GM19238 (cell line): ENCODE results near the gene EPHB2.

ENCODE experiments used
- DNase-seq: peaks from one replicate; pipeline ENCODE4 v3.0.0; 2011; ENCODE audit warnings: low spot score; ENCODE audit not compliant: insufficient read length

Gene EPHB2

DNA sequence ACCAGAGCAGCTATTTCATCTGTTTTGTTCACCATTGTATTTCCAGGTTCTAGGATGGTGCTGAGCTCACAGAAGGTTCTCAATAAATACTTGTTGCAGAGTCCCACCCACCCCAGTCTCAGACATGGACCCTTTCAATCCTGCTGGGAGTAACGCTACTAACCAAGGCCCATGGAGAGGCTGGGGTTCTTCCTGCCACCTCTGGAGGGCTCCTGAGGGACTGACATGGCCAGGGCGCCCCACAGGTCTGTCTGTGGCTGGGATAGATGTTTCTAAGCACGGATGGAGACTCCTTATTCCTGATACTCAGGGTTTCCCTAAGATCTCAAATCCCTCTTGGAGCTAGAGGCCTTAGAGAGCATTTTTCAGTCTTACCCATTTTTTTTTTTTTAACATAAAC is 87.4 kb downstream of the EPHB2 start:
- no peak for DNase-seq

DNA sequence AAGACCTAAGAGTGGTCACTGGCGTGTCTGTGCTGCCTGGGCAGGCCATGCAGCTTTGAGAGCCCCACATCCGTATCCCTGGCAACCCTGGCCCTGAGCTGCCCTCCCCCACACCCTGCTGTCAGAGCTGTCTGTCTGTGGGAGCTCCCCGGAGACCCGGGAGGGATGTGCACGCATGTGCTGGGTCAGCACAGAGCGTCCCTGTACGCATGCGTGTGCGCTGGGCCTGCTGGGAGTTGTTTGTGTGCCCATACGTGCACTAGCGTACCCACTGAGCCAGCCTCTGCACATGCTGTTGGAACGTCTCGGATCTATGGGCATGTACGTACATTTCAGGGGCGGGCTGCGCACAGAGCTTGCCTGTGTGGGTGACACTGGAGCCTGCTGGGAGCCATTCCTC is 89.3 kb downstream of the EPHB2 start:
- DNase-seq, result no peak

DNA sequence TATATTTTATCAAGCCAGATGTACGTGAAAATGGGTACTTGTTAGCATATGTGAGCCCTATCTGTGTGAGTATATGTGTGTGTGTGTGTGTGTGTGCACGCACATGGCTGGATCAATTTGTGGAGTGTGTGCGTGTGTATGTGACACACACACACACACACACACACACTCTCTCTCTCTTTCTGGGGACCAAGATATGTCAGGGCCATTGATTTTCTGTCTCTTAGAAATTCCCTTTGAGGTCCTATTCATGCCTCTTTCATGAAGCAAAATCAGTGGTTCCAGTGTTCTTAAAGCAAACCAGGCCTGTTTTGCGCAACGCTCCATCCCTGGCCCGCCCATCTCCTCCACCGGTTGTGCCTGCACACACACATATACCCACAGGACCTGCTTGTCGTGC is 90.0 kb downstream of the EPHB2 start:
- no peak for DNase-seq

DNA sequence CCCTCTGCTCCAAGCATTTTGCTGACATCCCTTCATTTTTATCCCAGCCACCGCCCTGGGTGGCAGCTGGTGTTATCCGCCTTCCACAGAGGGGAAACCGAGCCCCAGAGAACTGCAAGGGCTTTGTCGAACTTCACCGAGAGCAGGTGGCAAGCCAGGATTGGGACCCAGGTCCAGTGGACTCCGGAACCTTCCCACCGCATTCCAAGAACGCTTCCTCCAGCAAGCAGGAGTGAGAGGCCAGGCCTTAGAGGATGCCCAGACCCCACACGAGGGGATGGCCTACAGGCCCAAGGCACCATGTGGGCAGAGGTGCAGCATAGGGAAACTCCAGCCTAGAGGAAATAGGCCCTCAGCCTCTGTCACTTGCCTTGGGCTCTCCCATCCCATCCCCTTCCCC is 90.7 kb downstream of the EPHB2 start:
- no peak for DNase-seq

DNA sequence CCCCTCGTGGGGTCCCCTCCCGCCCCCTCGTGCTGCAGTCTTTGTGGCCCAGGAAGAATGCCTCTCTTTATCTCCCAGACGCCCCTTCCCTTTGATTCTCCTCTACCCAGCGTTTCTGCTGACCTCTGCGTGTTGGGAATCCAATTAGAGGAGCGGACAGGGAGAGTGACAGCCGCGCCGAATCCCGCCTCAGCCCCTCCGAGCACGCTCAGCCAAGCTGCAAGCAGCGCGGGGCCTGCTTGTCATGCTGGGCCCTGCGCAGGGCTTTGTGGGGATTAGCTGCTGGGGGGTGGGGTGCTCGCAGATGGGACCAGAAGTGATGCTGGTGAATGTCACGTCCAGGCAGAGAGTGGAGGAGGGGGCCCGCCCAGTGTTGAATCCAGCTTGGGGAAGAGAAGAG is 91.1 kb downstream of the EPHB2 start:
- no peak for DNase-seq

DNA sequence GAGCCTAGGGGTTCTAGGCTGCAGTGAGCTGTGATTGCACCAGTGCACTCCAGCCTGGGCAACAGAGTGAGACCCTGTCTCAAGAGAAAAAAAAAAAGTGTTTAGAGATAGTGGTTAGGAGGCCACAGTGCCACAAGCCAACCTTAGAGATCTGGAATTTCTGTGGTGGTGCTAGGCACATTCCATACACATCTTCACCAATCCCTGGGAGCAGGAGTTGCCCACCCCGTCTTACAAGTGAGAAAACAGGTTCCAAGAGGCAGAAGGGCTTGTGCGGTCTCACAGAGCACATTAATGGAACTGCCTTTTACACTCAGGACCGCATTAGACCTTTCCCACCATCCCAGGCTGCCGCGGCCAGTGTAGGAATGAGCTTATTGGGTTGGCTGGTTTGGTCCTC is 93.2 kb downstream of the EPHB2 start:
- no peak for DNase-seq

DNA sequence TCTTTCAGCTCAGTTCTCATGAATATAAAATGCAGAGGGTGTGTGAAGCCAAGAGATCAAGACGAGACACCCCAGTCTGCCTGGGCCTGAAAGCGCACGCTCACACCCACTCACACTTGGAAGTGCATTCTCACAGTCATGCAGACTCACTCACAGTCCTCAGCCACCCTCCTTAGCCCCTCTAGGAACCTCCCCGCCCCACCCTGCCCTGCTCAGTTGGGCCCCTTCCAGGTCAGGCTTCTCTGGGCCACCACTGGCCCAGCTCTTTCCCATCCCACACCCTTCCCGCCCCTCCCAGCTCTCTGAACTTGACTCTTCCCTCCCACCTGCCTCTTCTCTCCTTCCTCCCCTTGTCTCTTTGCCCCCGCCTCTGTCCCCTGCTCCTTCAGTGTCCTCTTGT is 93.8 kb downstream of the EPHB2 start:
- no peak for DNase-seq

DNA sequence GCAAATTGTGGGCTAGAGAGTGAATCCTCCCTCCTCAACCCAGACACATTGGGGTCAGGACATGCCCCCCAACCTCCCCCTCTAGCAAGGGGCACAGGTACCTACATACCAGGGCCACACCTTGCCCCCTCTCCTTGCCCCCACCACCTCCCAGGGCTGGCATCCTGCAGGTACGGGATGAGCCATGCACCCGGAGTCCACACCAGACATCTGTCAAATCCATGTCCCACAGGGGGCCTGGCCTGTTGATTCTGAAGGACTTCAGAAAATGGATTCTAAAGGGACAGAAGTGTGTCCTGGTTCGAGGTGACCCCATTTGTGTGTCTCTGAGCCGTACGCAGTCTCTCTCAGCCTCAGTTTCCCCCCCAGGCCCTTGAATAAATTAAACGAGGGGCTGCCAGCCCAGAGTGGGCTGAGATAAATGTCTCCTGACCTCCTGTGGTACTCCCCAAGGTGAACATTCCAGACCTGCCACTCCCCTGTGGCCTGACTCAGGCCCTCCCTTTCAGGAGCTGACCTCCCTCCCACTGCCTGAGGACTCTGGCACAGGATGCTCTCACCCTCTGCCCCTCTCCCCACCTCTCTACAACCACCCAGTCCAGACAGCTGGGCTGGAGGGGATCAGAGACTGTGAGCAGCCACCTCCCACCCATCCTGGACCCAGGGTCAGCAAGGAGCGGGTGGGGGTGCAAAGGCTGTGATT is 94.5 kb downstream of the EPHB2 start:
- no peak for DNase-seq

DNA sequence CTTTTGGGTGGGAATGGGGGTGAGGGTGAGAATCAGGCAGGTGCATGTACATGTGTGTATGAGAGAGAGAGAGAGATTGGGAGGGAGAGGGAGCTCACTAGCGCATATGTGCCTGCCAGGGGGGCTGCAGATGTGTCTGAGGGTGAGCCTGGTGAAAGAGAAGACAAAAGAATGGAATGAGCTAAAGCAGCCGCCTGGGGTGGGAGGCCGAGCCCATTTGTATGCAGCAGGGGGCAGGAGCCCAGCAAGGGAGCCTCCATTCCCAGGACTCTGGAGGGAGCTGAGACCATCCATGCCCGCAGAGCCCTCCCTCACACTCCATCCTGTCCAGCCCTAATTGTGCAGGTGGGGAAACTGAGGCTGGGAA is 95.0 kb downstream of the EPHB2 start:
- DNase-seq, result no peak

DNA sequence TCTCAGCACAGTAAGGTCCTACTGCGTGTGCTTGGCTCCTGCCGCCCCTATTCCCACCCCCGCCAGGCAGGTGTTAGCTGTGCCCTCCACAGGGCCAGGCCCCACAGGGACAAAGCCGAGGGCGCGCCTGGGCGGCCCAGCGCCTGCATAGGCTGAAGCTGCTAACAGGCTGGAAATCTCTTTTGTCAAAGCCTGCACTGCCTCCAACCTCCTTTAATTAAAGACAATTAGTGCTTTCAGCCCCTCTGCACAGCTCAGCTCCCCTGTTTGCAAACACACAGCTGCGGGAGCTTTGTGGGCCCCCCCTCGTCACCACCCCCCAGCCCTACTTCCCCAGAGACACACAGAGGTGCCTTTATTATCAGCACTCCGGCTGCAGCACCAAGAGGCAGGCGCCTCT is 95.9 kb downstream of the EPHB2 start:
- DNase-seq, result no peak

DNA sequence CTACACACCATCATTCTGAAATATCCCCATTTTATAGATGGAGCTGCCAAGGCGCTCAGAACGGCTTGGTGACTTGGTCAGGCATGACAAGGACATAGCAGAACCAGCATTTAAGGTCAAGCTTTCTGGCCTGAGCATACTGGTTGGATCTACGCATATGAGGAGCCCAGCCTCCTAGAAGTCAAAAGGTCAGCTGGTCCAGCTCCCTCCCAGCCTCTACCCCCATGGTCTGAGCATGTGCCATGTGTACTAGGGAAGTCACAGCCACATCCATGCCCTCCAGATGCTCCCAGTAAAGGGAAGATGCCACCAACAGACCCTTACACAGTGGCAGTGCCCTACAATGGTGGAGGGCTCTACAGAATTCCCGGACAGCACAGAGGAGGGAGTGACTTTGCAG is 96.7 kb downstream of the EPHB2 start:
- DNase-seq, result no peak

DNA sequence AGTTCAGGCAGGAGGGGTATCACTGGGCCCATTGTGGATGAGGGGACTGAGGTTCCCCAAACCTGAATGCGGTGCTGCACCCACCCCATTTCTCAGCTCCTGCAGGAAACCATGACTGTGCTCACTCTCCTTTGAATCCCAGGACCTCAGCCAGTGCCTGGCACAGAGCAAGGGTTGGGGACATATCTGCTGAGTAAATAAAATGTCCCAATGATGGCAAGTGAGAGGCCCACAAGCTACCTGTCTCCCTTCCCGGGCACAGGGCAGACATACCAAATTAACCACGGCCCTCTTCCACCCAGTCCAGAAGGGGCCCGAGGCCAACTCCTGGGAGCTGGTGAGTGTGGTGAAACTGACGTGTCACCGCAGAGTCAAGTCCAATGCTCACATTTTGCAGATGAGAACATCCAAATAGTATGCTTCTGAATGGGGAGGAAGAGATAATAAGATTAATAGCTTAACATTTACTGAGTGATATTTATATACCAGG is 97.6 kb downstream of the EPHB2 start:
- DNase-seq, result no peak

DNA sequence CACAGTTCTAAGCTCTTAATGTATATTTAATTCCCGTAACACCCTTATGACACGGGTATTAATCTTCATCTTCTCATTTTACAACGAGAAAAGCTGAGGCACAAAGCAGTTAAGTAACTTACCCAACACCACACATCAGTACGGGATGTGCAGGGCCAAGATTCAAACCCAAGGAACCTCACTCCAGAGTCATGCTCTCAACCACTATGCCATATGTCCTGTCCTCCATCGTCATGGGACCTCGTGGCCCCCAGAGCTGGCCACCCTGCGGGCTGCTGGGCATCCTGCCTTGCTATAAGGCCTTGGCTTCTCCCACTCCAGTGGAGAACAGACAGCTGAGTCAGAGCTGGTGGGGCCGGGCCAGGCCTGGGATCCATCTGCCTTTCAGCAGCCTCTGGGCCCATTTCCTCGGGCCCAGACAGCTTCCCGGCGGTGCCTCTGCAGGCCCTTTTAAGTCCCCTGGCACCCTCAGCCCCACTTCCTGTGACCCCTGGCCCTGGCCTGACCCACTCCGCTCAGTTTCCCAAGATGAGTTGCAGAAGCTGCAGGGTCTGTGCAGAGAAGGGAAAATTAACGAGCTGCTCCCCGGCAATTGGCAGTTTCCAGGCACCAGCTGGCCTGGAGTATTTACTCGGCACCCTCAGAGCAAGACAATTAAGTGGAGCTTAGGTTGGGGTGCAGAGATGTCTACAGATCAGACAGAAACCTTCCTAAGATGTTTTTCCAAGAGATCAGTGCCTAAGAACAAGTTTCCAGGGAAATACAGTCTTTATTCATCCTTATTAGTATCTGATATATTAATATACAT is 98.2 kb downstream of the EPHB2 start:
- DNase-seq, result no peak

DNA sequence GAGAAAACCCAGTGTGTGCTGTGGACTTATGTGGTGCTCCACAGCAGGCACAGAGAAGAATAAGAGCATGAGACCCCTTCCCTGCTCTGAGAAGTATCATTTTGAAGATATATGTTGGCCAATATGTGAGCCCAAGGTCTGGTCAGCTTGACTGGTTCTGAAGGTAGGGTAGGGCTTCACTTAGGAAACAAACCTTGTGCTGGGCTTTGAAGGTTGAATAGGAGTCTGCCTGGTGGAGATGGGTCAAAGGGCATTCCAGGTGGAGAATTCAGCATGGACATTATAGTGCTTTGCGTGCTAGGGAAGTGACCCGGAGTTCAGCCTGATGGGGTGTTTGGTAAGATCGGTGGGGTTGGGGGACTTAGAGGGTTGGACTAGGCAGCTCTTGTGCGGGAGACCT is 99.1 kb downstream of the EPHB2 start:
- no peak for DNase-seq

DNA sequence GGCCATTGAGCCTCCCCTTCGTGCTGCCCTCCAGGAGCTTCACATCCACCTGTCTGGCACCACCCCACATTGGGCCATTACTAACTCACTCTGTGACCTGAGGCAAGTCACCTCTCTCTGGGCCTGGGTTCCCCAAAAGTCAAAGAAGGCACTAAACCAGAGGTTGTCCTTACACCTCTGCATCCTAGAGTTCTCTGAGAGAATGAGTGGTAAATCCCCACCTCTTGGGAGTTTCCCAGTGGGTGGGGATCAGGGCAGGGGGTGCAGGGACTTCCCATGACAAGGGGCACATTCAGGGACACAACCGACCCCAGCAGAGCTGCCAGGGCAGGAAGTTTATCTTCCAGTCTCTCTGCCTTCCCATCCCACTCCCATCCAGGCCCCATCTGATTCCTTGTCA is 99.7 kb downstream of the EPHB2 start:
- DNase-seq, result no peak

DNA sequence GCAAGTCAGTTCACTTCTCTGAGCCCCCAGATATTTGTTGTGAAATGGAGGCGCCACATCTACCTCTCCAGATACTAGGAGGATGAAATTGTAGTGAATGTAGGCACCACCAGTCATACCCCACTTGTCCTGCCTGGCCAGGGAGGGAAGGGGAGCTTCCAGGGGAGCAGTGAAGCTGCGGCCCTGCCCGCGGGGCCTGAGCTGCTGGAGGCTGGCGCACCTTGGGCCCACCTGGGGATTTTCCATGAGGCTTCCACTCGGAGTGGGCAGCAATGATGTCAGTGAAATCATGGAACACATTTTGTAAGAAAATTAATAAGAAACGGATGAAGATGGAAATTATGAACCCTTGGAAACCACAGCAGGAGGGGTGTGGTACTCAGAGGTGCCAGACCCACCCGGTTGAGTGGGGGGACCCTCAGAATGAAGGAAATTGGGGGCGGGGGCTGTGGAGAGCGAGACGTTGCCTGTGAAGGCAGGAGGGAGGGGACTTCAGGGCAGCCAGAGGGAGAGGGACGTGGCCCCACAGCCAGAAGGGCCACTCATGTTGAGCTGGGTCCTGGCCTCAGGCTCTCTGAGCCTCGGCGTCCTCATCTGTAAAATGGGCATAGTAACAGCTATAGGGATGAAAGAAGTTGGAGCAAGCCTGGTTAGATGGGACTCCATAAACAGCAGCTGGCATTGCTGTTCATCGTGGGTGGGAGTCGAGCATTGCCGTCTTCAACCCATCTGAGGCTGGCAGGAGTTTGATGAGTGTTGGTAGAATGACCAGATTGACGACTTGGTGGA is 101.6 kb downstream of the EPHB2 start:
- no peak for DNase-seq

DNA sequence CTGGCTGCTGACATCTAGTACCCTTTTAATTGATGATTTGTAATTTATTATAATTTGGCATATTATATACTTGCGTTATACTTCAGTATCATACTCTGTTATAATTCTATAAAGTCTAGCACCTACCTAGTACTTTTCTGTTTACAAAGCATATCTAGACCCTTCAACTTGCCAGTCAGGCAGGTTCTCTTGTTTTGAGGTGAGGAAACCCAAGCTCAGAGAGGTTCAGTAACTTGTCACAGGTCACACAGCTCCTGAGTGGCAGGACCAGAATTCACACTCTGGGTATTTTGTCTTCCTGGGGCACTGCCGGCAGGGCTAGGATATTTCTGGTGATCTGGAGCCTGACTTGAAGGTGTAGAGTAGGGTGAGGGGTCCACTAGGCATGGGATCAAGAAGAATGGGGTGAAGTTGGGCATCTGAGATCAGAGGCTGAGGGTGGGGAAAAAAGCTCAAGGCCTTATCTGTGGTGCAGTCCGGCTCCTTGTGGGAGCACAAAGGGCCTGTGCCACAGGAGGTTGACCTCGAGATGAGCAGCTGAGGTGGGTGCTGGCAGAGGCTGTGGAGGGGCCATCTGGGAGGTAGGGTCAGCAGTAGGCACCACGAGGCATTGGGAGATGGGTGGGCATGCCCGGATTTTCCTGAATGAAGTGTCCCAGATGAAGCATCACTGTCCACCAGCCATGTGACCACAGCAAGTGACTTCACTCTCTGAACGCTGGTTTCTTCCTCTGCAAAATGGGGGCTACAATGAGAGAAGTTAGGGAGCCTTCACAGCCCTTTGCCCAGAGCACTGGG is 102.6 kb downstream of the EPHB2 start:
- no peak for DNase-seq

DNA sequence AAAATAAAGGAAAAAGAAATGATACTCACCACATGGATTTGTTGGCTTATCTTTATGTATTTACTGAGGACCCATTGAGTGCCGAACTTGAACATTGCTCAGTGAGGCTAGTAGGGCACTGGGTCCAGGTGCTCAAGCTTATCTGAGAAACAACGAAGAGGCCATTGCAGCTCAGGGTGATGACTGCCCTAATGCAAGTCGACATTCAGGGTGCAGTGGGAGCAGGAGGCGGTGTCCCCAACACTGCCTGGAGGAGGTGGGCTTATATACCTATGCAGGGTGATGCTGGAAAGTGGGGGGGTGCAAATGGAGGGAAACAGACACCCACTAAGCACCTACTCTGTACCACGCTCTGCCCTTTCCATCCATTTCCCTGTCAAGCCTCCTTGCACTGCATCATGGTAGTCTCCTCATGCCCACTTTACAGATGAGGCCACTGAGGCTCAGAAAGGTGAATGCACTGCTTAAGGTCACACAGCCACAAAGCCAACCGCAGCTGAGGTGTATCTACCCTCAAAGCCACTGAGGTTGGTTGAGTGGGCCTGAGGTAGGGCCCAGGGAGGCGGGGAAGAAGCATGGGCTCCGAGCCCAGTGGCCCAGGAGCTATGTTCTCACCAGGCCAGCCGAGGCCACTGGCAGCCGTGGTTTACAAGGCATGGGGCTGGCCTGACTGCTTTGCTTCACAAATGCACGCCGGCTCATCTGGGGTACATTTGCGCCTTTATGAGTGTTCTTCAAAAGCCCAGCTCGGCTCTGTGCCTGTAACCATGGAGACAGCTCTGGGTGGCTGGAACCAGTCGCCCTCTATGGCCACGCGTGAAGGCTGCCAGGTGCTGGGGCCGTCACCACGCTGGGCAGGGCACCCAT is 103.8 kb downstream of the EPHB2 start:
- DNase-seq, result no peak

DNA sequence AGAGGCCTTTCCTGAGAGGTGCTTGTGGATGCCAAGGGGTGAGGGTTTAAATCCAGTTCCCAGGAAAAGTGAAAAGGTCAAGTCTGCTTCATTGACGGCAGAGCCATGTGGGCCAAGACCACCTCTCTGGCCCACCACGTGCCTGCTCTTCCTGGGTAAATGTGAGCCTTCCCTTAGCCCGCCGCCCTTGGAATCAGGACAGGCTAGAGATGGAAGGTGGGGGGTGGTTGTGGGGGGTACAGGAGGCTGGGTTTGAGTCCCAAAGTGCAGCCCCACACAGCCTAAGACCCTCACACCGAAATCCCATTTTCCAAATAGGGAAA is 104.4 kb downstream of the EPHB2 start:
- no peak for DNase-seq

DNA sequence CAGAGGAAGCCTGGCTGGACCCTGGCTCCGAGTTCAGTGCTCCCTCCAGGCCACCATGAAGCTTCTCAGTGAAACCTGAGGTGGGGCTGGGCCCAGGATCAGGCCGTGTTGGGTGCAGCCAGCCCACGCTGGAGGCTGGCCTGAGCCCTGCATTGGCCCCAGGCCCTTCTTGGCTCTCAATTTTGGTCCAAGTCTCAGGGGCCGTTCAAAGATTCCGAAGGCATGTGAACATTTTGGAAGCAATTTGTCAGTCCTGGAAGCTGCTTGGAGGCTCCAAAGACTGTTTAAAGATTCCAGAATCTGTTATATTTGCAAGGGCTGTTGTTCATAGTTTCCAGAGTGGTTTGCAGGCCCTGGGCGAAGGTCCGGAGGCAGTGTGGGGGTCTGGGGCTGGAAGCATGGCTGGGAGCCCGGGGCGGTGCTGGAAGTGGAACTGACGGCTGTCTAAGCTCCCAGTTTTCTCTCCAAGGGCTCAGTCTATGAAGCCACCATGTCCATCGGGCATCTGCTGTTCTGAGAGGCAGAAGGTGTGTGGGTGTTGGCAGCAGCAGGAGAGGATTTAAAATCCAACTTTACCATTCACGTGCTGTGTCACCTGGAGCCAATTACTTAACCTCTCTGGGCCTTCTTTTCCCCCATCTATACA is 104.9 kb downstream of the EPHB2 start:
- DNase-seq, result no peak
